ENCODE measurements around the gene ANKRD13D.

Gene ANKRD13D

GRCh38 chr11:67302571-67303131 lies 13.5 kb downstream of the ANKRD13D start:
- DNase-seq (ENCODE audit: low read depth in 3 of 3) = no peak

- DNase-seq (ENCODE audit: low read depth in 3 of 3) = peak in 1 of 3 experiments; percentile 34
Observed at GRCh38 chr11:67303132-67303834, 14.2 kb downstream of the ANKRD13D start, which contains the start of gene SSH3. SSH3 (plus strand) TSS chr11:67303530; CDS start chr11:67303626, 96 bp downstream.

GRCh38 chr11:67303835-67304411 lies 14.8 kb downstream of the ANKRD13D start:
- DNase-seq (ENCODE audit: low read depth in 3 of 3) = no peak

GRCh38 chr11:67304511-67305113 lies 15.5 kb downstream of the ANKRD13D start:
- no peak for DNase-seq (ENCODE audit: low read depth in 3 of 3)

- DNase-seq (ENCODE audit: low read depth in 3 of 3) = no peak
Observed at GRCh38 chr11:67306769-67307544, 17.9 kb downstream of the ANKRD13D start.

- DNase-seq (ENCODE audit: low read depth in 3 of 3) = no peak
Observed at GRCh38 chr11:67307545-67308001, 18.5 kb downstream of the ANKRD13D start.

GRCh38 chr11:67308031-67308866 lies 19.1 kb downstream of the ANKRD13D start:
- DNase-seq (ENCODE audit: low read depth in 3 of 3) = no peak

DNA sequence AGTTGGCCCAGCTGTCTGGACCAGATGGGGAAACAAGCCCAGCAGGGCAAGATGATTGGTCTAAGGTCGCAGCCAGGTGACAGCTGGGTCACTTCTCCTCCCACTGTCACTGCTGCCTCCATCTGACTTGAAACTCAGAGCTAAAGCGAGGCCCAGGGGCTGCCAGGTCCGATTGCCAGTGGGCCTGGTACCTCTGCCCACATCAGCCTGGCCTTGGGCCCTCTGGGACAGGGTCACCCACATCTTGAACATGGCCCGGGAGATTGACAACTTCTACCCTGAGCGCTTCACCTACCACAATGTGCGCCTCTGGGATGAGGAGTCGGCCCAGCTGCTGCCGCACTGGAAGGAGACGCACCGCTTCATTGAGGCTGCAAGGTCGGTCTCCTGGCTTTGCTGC lies 20.1 kb downstream of the ANKRD13D start:
- DNase-seq (ENCODE audit: low read depth in 3 of 3) = no peak

GRCh38 chr11:67309661-67310061 lies 20.6 kb downstream of the ANKRD13D start:
- no peak for DNase-seq (ENCODE audit: low read depth in 3 of 3)

- DNase-seq (ENCODE audit: low read depth in 3 of 3) = no peak
Observed at GRCh38 chr11:67310246-67311050, 21.3 kb downstream of the ANKRD13D start.

- no peak for DNase-seq (ENCODE audit: low read depth in 3 of 3)
Observed at GRCh38 chr11:67311051-67311555, 22.0 kb downstream of the ANKRD13D start.

- no peak for DNase-seq (ENCODE audit: low read depth in 3 of 3)
Observed at GRCh38 chr11:67311556-67312082, 22.5 kb downstream of the ANKRD13D start.

GRCh38 chr11:67312187-67313021 lies 23.3 kb downstream of the ANKRD13D start:
- DNase-seq (ENCODE audit: low read depth in 3 of 3) = no peak

DNA sequence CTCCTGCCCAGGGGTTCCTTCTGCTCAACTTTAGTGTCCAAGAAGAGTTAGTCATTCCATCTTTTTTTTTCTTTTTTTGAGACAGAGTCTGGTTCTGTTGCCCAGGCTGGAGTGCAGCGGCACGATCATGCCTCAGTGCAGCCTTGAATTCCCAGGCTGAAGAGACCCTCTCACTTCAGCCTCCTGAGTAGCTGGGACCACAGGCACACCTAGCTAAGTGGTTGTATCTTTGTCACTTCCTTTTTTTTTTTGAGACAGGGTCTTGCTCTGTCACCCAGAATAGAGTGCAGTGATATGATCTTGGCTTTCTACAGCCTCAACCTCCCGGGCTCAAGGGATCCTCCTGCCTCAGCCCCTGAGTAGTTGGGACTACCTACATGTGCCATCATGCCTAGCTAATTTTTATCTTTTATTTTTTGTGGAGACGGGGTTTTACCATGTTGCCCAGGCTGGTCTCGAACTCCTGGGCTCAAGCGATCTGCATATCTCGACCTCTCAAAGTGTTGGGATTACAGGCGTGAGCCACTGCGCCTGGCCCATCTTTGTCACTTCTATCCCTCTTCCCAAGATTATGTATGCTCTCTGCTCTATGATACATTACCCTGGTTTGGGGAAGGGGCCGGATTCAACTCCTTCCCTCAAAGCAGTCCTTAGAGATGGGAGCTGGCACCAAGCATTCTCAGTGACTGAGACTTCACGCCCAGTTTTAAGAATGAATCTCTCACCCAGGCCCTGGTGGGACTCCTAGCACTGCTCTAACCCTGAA lies 24.2 kb downstream of the ANKRD13D start:
- no peak for DNase-seq (ENCODE audit: low read depth in 3 of 3)

- DNase-seq (ENCODE audit: low read depth in 3 of 3) = no peak
Observed at GRCh38 chr11:67314218-67314617, 25.1 kb downstream of the ANKRD13D start.

GRCh38 chr11:67315325-67315909 lies 26.3 kb downstream of the ANKRD13D start:
- DNase-seq (ENCODE audit: low read depth in 3 of 3) = no peak

GRCh38 chr11:67316882-67317204 lies 27.7 kb downstream of the ANKRD13D start:
- DNase-seq (ENCODE audit: low read depth in 3 of 3) = no peak
